NB4 (cell line): Measurements from ENCODE around the gene CSMD2.

ENCODE experiments used
- CTCF ChIP-seq: IDR thresholded peaks from one replicate; pipeline ENCODE4 v1.5.1; 2012; ENCODE audit warnings: low read depth, low read length
- MAX ChIP-seq: IDR thresholded peaks from 2 replicates; pipeline ENCODE4 v1.6.1; 2011; ENCODE audit warnings: low read depth, low read length
- MYC ChIP-seq: IDR thresholded peaks from 2 replicates; pipeline ENCODE4 v1.6.1; 2011; ENCODE audit warnings: low read depth, low read length

DNA sequence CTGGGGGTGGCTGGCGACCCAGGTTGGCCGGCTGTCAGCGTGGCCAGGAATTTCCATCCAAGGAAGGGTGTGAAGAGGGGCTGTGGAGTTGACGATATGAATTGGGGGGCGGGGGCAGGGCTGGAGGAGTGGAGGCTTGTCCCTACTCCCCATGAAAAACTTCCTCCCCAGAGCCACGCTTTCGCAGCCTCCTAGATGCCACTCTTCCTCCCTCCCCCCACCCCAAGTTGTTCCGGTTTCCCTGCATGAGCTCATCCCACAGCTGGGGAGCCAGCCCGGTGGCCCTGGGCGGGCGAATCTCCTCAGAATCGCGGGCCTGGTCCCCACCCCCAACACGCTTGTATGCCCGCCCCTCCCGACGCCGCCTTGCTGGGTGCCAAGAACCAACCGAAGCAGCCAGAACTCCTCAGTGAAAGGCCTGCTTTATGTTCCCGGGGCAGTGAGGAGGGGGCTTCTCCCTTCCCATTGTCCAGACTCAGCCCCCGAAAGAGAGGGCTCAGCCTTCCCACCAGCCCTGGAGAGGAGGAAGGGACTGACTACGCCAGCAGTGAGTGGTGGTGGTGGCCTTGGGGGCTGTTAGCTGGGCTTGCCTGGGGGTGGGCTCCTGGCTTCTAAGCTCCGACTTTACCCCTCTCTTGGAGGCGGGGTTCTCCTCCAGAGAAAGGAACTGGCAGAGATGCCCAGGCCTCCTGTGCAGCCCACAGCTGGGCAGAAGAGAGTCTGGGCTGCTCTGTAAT is 1.8 kb upstream of the CSMD2 start:
- TF ChIP-seq CTCF (no peak), MYC (no peak), MAX (no peak)
